NCI-H2227 treated with DMSO at 0.1 percent for 48 hours (cell line): ENCODE measurements around the gene TPMT.
"Not testable (repeated sequence)": the region's sequence is repeated elsewhere in the genome, so short reads cannot be mapped to it uniquely, and the experiment has no call there.

ENCODE experiments used
- DNase-seq: peaks from one replicate; lab custom pipeline; 2025; lab: John Stamatoyannopoulos, UW

TPMT gene

GRCh38 chr6:18155150-18155863 is 430 bp upstream of the TPMT start, which contains the start of gene KDM1B:
Gene KDM1B (plus strand): TSS chr6:18155422. CDS start chr6:18159896, 4,474 bp downstream.
- peak; percentile 96 for DNase-seq

- DNase-seq = no peak
These were observed 1.6 kb downstream of the TPMT start for GRCh38 chr6:18153311-18153703.

GRCh38 chr6:18151801-18152200 is 3.1 kb downstream of the TPMT start:
- no peak for DNase-seq

- not testable (repeated sequence) for DNase-seq
These were observed 3.5 kb downstream of the TPMT start for GRCh38 chr6:18151391-18151790.

GRCh38 chr6:18148304-18149025 is 6.4 kb downstream of the TPMT start:
- DNase-seq = no peak

GRCh38 chr6:18147616-18148015 is 7.3 kb downstream of the TPMT start:
- DNase-seq = no peak

- no peak for DNase-seq
These were observed 7.7 kb downstream of the TPMT start for GRCh38 chr6:18147160-18147559.

- DNase-seq = no peak
These were observed 12.4 kb downstream of the TPMT start for GRCh38 chr6:18142591-18142861.

- DNase-seq = no peak
These were observed 12.9 kb downstream of the TPMT start for GRCh38 chr6:18141805-18142590.

- DNase-seq = no peak
These were observed 14.8 kb downstream of the TPMT start for GRCh38 chr6:18139935-18140621.

- DNase-seq = no peak
These were observed 16.0 kb downstream of the TPMT start for GRCh38 chr6:18138906-18139305.

GRCh38 chr6:18136260-18136659 is 18.6 kb downstream of the TPMT start:
- no peak for DNase-seq

GRCh38 chr6:18135171-18135570 is 19.7 kb downstream of the TPMT start:
- no peak for DNase-seq

GRCh38 chr6:18132346-18132745 is 22.5 kb downstream of the TPMT start:
- no peak for DNase-seq

- no peak for DNase-seq
These were observed 28.8 kb downstream of the TPMT start for GRCh38 chr6:18126121-18126520.

- peak; percentile 83 for DNase-seq
These were observed 32.5 kb downstream of the TPMT start, which contains the start of gene NHLRC1 for GRCh38 chr6:18122128-18123093. Gene NHLRC1 (minus strand): TSS chr6:18122677. CDS start chr6:18122606, 71 bp downstream.

- DNase-seq = no peak
These were observed 33.2 kb downstream of the TPMT start for GRCh38 chr6:18121580-18122127.

GRCh38 chr6:18119236-18119635 is 35.6 kb downstream of the TPMT start:
- no peak for DNase-seq

GRCh38 chr6:18118330-18118729 is 36.5 kb downstream of the TPMT start:
- DNase-seq = no peak

GRCh38 chr6:18117136-18117535 is 37.7 kb downstream of the TPMT start:
- no peak for DNase-seq

- DNase-seq = no peak
These were observed 39.5 kb downstream of the TPMT start for GRCh38 chr6:18115356-18115755.
